CD4-positive, alpha-beta T cell treated with Interleukin-15 for 1 hour (primary cell): ENCODE data around the gene MLLT6.

Experiments used
- DNase-seq: peaks from one replicate; pipeline ENCODE4 v3.0.0-alpha.2; 2020

MLLT6 gene

DNA sequence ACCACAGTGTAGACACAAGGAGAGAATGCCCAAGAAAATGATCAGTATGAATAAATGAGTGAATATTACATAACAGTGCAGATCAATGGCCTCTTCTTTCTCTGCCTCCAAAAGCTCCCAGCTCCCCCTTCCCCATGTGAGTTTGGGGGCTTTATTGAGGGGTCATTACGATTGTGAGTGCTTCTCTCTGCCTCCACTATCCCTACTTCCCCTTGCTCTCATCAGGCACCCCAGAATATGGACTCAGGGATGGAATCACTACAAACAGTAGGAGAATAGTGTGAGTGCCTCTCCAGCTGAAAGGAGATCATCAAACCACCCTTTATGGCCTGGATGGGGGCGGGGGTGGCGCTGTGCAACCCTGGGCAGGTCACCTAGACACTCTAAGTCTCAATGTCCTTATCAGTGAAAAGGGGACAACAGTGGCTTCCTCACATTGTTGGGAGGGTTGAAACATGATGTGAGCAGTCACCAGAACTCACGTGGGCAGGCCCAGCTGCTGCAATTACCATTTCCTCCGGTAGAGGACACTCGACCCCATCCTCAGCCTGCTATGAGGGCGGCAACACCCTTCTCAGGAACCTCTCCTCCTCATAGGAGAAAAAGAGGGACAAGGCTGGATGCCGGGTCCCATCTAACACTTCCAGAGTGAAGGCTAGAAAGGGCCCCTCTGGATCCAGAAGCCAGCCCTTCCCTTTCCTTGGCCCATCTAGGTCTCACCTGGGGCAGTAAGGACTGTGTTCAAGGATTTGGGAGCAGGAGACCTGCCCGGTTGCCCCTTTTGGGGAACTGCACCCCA is 28.2 kb upstream of the MLLT6 start:
- peak; percentile 79 for DNase-seq

DNA sequence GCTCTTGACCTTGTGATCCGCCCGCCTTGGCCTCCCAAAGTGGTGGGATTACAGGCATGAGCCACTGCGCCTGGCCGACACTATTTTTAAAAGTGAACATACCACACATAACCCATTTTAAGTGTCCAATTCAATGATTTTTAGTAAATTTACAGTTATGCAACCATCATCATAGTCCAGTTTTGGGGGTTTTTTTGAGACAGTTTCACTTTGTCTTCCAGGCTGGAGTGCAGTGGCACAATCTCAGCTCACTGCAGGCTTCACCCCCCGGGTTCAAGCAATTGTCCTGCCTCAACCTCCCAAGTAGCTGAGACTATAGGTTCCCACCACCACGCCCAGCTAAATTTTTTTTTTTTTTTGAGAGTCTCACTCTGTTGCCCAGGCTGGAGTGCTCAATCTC is 27.3 kb upstream of the MLLT6 start:
- DNase-seq = no peak

DNA sequence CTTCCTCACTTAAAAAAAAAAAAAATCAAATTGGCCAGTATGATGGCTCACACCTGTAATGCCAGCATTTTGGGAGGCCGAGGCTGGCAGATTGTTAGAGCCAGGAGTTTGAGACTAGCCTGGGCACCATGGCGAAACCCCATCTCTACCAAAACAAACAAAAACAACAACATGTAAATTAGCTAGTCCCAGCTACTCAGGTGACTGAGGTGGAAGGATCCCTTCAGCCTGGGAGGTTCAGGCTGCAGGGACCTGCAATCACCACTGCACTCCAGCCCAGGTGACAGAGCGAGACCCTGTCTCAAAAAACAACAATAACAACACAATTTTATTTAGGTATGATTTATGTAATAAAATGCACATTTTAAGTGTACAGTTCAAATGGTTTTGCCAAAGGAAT is 24.0 kb upstream of the MLLT6 start:
- DNase-seq = no peak

DNA sequence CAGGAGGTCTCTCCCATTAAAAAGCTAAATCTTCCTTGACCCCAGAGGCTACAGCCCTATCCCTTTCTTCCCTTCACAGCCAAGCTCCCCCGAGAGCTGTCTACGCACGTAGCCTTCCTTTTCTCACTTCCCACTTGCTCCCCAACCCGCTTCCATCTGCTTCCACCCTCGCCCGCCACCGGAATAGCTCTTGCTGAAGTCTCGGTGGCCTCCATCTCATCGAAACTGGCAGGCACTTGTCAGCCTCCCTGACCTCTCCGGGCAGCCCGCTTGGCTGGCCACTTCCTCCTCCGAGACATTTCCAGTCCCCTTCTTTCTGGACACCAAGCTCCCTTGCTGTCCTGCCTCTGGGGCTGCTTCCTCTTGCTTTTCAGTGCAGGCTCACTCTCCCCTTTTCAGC is 19.6 kb upstream of the MLLT6 start:
- DNase-seq = peak; percentile 38

DNA sequence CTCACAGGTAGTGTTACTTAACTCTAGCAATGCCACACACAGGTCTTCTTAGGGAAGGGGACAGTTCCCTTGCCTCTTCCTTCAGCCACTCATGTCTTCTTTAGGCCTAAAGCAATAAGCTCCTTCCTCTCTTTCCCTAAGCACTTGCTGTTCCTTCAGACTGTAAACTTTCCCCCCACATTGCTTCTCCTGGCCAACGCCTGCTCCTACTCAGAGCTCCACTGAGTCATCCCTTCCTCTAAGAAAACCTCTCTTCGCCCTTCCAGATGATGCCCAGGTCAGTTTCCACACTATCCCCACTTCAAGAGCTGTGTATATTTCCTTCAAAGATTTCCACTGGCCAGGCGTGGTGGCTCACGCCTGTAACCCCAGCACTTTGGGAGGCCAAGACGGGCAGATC is 17.8 kb upstream of the MLLT6 start:
- DNase-seq = no peak

DNA sequence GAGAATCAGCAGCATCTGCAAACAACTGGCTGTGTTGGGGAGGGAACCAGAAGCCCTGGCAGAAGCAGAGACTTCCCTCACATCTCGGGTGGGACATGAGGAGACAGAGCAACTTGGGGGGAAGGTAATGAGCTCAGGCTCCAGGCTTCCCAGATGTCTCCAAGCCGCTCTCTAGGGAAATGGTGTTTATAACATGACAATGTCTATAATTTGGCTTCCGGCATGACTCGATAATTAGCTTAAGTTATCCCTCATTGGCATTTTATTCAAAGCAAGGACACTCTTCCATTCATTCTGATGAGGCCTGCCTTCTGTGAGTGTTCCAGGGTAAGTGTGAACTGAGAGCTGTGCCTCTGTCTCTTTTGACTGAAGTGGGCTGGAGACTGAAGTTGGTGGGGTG is 14.7 kb upstream of the MLLT6 start:
- DNase-seq = no peak

DNA sequence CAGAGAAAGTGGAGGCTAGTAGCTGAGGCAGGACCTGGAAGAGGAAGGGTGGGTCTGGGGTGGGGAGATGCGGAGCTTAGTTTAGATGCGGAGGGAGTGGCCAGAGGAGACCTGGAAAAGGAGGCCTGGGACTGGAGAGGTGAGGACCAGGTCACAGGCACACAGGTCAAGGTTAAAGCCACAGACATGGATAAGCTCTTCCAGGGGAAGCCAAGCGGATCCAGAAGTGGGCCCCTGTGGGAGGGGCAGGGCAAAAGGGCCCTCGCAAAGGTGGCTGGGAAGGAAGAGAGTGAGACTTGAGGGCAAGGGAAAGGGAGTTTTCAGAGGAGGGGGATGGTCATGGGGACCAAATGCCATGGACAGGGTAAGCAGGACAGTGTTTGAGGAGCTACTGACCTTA is 13.9 kb upstream of the MLLT6 start:
- DNase-seq = no peak

DNA sequence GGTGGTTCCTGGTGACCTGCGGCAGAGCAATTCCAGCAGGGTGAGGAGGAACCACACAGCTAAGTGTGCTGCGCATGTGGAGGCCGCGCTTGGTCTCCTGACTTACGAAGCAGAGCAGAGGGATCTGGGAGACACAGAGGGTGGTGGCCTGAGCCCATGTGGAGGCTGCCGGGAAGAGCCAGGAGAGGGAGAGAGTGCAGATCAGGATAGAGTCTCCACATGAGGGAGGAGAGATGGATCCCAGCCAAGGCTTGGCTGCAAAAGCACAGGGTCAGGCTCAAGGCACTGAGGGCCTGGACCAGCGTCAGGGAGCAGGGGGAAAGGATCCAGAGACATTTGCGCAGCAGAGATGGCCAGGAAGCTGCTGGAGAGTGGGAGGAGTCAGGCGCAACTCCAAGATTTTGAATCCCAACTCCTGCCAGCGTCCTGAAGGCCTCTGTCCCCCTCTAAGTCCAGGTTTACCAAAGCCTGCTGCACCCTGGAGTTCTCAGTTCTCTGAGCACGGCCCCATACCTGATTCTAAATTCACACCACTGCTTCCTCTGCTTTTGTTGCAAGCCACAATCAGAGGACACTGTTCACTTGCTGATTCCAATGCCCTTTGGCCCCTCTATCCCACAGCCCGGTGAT is 11.3 kb upstream of the MLLT6 start:
- DNase-seq = no peak

DNA sequence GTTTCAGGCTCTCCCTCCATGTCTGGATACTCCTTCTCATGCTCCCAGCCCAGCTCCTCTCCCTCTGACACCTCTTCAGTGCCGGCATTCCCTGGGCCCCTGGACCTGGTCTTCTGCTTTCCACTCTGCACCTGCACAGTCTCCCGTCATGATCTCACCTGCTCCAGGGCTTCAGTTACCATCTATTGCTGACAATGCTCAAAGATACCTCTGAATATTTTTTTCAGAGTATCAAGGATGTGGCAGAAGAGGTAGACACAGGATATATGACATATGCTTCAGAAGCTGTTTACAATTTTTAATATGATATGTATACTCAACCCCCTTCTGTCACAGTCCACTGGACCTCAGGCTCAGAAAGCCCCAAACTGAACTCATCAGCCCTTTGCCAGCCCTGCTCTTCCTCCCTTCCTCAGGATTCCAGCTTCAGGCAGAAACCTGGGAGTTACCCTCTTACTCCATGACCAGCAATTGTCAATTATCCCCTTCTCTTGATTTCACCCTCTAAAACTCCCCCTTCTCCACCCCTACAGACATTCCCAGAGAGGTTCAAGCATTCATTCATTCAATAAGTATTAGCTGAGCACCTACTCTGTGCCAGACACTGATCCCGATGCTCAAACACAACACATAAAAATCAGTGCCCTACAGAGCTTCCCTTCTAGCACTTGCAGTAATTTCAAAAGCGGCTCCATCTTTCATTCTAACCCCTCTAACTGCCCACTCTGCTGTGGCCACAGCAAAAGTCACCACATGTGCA is 7.8 kb upstream of the MLLT6 start:
- no peak for DNase-seq

DNA sequence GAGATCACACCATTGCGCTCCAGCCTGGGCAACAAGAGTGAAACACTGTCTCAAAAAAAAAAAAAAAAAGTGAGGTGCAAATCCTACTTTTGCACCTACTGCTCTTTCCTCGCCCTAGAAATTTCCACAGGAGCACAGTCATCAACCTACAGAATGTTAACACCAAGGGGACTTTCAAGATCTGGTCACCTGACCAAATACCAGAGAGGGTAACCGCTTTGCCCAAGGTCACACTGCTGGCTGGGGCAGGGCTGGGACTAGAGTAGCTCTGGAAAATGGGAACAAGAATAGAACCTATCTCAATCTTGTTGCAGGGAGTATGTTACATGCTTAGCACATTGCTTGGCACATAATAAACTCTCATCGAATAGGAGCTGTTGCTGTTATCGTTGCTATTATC is 6.3 kb upstream of the MLLT6 start:
- no peak for DNase-seq

DNA sequence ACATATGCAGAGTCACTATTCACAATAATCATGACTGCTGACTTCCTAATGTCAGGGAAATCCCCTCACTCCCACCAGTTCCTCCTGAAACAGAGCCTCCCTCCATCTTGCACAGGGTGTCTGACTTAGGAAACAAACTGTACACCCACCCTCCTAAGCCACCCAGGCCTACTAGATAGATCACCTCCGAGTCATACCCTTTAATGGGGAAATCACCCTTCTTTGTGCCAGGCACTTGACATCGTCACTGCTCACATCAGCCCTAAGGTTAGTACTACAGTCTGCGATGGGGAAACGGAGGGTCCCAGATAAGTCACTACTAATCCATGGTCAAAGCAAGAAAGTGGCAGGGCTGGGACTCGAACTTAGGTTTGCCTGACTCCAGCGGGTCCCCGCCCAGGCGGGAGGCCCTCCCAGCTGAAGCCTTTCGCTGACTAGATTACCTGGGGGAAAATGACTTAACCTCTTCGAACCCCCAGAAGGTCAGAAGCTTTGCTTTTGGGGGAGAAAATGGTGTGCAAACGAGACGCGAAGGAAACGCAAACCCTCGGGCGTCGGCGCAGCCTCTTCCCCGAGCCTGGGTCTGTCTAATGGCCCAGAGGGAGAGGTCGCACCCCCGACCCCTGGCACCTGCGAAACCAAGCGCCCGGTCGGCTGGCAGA is 3.4 kb upstream of the MLLT6 start:
- peak; percentile 85 for DNase-seq

DNA sequence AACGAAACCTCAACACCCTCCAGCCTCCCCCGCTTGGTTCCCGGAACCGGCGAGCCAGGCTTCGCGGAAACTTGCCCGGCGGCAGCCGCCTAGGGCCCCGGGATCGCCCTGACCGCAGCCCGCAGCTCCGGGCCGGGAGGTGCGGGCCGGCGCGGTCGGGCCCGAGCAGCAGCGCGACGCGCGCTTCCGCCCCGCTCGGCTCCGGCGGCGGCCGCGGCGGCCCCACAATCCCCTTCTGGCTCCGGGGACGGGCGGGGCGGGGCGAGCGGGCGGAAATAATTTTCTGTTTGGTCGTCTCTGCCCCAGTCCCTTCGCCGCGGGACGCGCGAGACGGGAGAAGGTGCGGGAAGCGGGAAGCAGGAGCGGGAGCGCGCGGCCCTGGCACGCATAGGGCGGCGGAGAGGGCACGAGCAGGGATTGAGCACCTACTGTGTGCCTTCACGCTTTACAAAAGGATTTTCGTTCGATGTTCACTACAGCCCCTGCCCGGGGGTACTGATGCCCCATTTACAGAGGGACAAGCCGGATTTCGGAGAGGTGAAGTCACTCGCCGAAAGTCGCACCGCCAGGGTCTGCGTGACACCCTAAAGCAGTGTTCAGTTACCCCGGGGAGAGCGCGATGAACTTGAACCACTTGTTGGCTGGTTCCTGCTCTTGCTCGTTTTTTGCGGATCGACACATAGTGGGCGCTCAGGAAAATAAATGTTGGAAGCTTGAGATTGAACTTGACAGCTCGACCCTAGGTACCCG is 2.7 kb upstream of the MLLT6 start:
- peak; percentile 83 for DNase-seq

DNA sequence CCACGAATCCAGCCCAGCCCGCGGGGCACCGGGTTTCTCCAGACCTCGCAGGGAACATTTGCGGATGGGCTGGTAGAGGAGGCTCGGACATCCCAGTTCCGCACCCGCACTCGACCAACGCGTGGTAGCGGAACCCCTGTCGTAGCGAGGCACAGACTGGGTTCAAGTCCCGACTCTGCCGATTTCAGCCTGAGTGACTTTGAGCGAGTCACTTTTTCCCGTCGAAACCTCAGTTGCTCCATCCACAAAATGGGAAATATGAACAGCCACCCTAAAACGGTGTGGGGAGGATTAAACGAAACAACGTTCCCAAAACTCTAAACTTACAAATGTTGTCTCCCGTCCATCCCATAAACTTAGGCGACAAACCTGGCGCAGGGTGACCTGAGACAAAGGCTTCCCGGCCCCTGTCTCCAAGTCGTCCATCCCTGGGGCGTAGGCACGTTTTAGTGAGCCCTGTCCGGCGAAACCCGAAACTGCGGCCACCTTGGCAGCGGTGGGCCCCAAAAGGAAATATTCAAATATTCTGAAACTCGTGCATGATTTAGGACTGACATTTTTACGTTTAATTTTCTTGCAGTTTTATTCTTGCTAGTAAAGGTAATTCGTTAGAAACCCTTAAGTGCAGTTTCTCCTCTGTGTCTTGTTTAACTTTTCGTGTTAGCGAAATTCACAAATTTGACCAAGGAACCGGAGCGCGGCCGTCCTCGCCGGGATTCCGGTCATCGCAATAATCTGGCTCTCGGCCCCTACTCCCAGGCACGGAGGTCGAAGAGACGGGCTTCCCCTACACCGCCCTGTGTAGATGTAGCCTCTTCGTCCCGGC is 1.9 kb upstream of the MLLT6 start:
- DNase-seq = no peak

DNA sequence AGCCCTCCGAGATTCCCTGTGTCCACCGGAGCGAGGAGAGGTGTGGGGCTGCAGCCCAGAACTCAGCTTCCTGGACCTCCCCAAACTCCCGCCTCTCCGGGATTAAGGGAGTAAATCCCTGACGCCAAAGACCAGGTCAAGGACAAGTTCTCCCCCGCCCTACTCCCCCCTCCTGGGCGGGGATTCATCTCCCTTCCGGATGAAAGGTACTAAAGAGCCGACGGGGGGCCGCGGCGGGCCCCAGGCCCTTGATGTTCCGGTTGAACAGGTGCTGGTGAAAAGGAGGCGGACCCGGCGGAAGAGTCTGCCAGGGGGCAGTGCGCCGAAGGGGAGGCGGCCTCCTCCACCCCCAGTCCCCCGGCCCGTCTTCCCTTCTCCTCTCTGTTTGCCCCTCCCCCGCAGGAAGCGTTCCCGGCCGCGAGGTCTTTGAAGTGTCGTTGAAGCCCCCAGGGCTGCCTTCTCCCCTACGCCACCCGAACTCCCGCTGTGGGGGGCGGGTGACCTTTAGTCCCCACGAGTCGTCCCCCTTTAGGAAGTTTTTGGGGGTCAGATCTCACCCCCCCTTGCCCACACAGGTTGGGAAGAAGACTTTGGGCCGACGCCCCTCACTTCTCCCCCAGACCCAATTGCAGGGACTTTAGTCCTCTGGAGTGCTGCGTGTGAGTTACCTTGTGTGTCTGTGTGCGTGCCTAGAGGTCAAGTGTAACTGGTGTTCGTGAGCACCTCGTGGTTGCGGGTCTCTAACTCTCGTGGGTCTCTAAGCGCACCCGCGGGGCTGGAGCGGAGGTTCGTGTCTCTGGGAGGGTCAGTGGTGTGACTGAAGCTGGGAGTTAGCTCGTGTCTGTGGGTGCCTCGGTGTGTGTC is 1.1 kb upstream of the MLLT6 start:
- DNase-seq = peak; percentile 74

DNA sequence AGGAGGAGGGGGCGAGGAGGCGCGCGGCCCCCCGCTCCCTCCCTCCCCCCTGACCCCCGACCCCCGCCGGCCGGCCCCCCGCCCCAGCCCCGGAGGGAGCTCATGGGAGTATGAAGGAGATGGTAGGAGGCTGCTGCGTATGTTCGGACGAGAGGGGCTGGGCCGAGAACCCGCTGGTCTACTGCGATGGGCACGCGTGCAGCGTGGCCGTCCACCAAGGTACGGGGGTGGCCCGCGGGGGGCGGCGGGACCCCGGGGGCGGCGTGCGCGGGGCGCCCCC is 390 bp downstream of the MLLT6 start:
- DNase-seq = no peak

DNA sequence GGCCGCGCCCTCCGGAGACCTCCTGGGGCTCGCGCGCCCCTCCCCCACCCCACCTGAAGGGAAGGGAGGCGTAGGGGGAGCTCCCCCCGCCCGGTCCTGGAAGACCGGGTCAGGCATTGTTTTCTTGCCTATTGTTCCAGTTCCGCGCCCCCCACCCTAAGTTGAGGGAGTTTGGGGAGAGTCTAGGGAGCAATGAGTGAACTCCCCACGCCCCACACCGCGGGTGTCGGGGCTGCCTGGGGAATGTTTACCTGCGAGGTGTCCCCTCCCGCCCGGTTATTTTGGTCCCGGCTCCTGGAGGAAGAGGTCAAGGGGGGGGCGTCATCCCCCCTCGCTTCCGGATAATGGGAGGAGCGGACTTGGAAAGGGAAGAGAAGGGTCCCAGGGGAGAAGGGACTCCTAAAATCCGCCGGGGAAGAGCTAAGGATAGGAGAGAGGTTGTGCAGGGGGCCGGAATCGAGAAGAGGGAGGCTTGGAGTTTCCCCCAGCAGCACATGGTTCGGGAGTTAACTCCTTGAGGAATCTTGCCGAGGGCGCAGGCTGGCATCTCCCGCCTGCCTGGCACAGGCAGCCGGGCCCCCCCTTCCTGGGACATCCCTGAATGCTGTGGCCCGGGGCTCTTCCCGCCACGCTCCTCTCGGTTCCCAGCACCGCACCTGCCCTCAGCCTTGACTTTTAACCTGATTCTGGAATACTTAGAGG is 881 bp downstream of the MLLT6 start:
- DNase-seq = no peak

DNA sequence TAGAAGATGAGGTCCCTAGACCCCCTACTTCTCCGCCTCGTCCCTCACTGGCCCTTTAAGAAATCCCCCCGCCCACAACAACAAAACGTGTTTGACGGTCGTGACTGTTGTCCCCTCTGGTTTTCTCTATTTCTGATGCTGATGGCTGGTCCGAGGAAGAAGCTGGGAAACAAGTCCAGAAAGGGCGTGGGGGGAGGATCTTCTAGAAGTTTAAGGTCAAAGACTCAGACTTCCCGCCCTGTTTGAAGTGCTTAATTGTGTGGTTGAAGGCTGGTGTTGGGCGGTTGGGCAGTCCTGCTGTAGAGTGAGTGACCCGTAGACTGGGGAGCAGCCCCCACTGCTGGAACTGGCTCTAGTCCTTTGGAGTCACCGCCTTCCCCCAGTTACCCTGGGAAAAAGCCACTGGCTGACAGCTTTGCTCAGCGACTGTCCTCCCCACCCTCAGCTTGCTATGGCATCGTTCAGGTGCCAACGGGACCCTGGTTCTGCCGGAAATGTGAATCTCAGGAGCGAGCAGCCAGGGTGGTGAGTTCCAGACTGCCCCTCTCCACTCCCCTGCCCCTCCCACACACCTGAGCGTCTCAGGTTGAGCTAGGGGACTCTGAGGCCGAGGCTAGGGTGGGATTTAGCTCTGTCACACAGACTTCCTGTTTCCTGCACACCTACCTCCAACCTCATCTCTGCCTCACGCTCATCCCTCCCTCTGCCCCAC is 1.6 kb downstream of the MLLT6 start:
- DNase-seq = no peak

DNA sequence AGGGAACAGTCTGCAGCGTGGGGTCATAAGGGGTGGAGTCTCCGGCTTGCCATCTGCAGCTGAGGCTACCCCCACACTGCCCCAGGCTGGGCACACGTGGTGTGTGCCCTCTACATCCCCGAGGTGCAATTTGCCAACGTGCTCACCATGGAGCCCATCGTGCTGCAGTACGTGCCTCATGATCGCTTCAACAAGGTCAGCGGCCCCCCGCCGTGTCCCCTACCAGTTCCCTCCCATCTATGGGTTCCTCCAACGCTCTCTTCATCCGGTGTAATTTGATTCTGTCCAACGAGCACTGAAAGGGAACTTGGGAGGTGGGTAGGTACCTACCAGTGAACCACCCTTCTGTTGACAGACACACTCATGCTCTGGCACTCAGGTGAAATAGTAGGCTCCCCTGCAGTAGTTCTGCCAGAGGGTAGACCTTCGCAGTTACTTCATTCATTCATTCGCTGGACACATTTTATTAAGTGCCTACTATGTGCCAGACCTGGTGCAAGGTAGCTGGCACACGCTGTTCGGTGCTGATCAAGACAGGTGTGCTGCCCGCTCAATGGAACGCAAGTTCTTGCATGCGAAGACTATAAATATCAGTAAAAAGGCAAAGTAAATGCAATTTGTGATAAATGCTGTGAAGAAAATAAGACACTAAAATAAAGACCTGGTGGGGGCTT is 2.7 kb downstream of the MLLT6 start:
- DNase-seq = no peak
